Measurements from ENCODE around the gene WDR55. TPM values are rescaled to one million over a fixed set of nuclear protein-coding genes. Genes with fewer than 3 reads are reported as not detected.

Gene WDR55
- total and polyA plus RNA-seq, 2 of the 13 experiments (the other 11 are each of a cell fraction or from before 2014, with no cell fraction given) = 17.7 to 18.2 TPM

GRCh38 chr5:140664359-140665119 lies at the start of gene WDR55 (continued):
- TF ChIP-seq STAT6 (CRISPR knock-in tag; IDR thresholded peaks at IDR 0.05; ENCODE audit: borderline replicate concordance) (0 out of 2 replicates have a peak, but pooled peaks have one; percentile 53), ZNF616 (CRISPR knock-in tag; IDR thresholded peaks at IDR 0.05; ENCODE audit: low read depth) (no peak), MIER2 (CRISPR knock-in tag; IDR thresholded peaks at IDR 0.05) (no peak), RFXANK (CRISPR knock-in tag; IDR thresholded peaks at IDR 0.05) (peak; percentile 70; the same call in 1 of the 2 replicates), KDM5B (CRISPR knock-in tag; IDR thresholded peaks at IDR 0.05; ENCODE audit: borderline replicate concordance) (peak; percentile 91), ATRX (CRISPR knock-in tag; IDR thresholded peaks at IDR 0.05; ENCODE audit: borderline replicate concordance) (no peak), GATAD2A (CRISPR knock-in tag; IDR thresholded peaks at IDR 0.05) (peak; percentile 61), ZNF430 (CRISPR knock-in tag; IDR thresholded peaks at IDR 0.05) (peak; percentile 55; the same call in 1 of the 2 replicates), ZNF180 (CRISPR knock-in tag; IDR thresholded peaks at IDR 0.05; ENCODE audit: borderline replicate concordance, low read depth) (no peak), ZNF543 (CRISPR knock-in tag; IDR thresholded peaks at IDR 0.05) (peak; percentile 61; the same call in 1 of the 2 replicates), RNF219 (CRISPR knock-in tag; IDR thresholded peaks at IDR 0.05) (no peak), RXRB (CRISPR knock-in tag; IDR thresholded peaks at IDR 0.05; ENCODE audit: borderline replicate concordance) (peak; percentile 96), ELK4 (CRISPR knock-in tag; IDR thresholded peaks at IDR 0.05; ENCODE audit: borderline replicate concordance) (0 out of 2 replicates have a peak, but pooled peaks have one; percentile 33), THAP9 (CRISPR knock-in tag; IDR thresholded peaks at IDR 0.05; ENCODE audit: borderline replicate concordance) (peak; percentile 95), DDIT3 (CRISPR knock-in tag; IDR thresholded peaks at IDR 0.05) (no peak), HOXD1 (CRISPR knock-in tag; IDR thresholded peaks at IDR 0.05) (0 out of 2 replicates have a peak, but pooled peaks have one; percentile 36), TARDBP (CRISPR knock-in tag; IDR thresholded peaks at IDR 0.05) (peak; percentile 70; the same call in 1 of the 2 replicates), RXRA (CRISPR knock-in tag; IDR thresholded peaks at IDR 0.05) (peak; percentile 98)

Data from HepG2 (cell line).